H9 (cell line): ENCODE results near the gene SLC47A2. TPM values are rescaled to one million over a fixed set of nuclear protein-coding genes. Genes with fewer than 3 reads are reported as not detected.
A peak's percentile ranks its signal among the peaks of the same experiment; 100 is the strongest.

Experiments used
- DNase-seq: peaks from one replicate; pipeline ENCODE4 v3.0.0-alpha.2; 2017
- H2AFZ ChIP-seq: one replicate; pipeline ENCODE4 v1.6.1; 2013; ENCODE audit warnings: mild to moderate bottlenecking, low read length, control low read depth, moderate library complexity
- H2AK5ac ChIP-seq: 2 replicates; pipeline ENCODE4 v1.6.1; 2013; ENCODE audit warnings: low read length, control low read depth, mixed read lengths; ENCODE audit not compliant: insufficient read length
- H2BK120ac ChIP-seq: one replicate; pipeline ENCODE4 v1.6.1; 2013; ENCODE audit warnings: low read depth, mild to moderate bottlenecking, low read length, control low read depth, inconsistent platforms; ENCODE audit not compliant: poor library complexity, severe bottlenecking
- H2BK12ac ChIP-seq: 2 replicates; pipeline ENCODE4 v1.6.1; 2013; ENCODE audit warnings: low read length, control low read depth, mixed read lengths, low read depth; ENCODE audit not compliant: insufficient read length
- H2BK15ac ChIP-seq: 2 replicates; pipeline ENCODE4 v1.6.1; 2013; ENCODE audit warnings: low read depth, low read length, control low read depth
- H2BK20ac ChIP-seq: one replicate; pipeline ENCODE4 v1.6.1; 2013; ENCODE audit warnings: low read depth, mild to moderate bottlenecking, low read length, control low read depth, inconsistent platforms; ENCODE audit not compliant: poor library complexity, severe bottlenecking
- H2BK5ac ChIP-seq: 2 replicates; pipeline ENCODE4 v1.6.1; 2013; ENCODE audit warnings: low read length, control low read depth, mixed read lengths; ENCODE audit not compliant: insufficient read length
- H3K14ac ChIP-seq: 2 replicates; pipeline ENCODE4 v1.6.1; 2013; ENCODE audit warnings: low read length, control low read depth; ENCODE audit not compliant: insufficient read depth
- H3K18ac ChIP-seq: 2 replicates; pipeline ENCODE4 v1.6.1; 2013; ENCODE audit warnings: low read depth, mild to moderate bottlenecking, mixed read lengths, low read length, control low read depth; ENCODE audit not compliant: insufficient read length
- H3K23ac ChIP-seq: 2 replicates; pipeline ENCODE4 v1.6.1; 2013; ENCODE audit warnings: low read length, control low read depth, mixed read lengths, low read depth; ENCODE audit not compliant: insufficient read length
- H3K23me2 ChIP-seq: 2 replicates; pipeline ENCODE4 v1.6.1; 2013; ENCODE audit warnings: low read depth, mild to moderate bottlenecking, mixed read lengths, low read length, control low read depth; ENCODE audit not compliant: insufficient read length, poor library complexity, severe bottlenecking
- H3K27ac ChIP-seq: 2 replicates; pipeline ENCODE4 v1.5.1; 2013; ENCODE audit warnings: low read length, control low read depth, mixed read lengths, low read depth; ENCODE audit not compliant: insufficient read length
- H3K27me3 ChIP-seq: 2 replicates; pipeline ENCODE4 v1.6.1; 2013; ENCODE audit warnings: low read length, control low read depth, inconsistent platforms; ENCODE audit not compliant: insufficient read depth
- H3K4ac ChIP-seq: 2 replicates; pipeline ENCODE4 v1.6.1; 2013; ENCODE audit warnings: low read depth, mild to moderate bottlenecking, control low read depth, inconsistent platforms, low read length, moderate library complexity
- H3K4me1 ChIP-seq: 2 replicates; pipeline ENCODE4 v1.6.1; 2013; ENCODE audit warnings: low read length, control low read depth, inconsistent platforms; ENCODE audit not compliant: insufficient read depth
- H3K4me2 ChIP-seq: 2 replicates; pipeline ENCODE4 v1.6.1; 2013; ENCODE audit warnings: low read length, control low read depth, mixed read lengths; ENCODE audit not compliant: insufficient read length, insufficient read depth
- H3K56ac ChIP-seq: 2 replicates; pipeline ENCODE4 v1.6.1; 2013; ENCODE audit warnings: low read depth, mild to moderate bottlenecking, mixed read lengths, low read length, control low read depth; ENCODE audit not compliant: insufficient read length
- H3K79me1 ChIP-seq: 2 replicates; pipeline ENCODE4 v1.6.1; 2013; ENCODE audit warnings: low read depth, mild to moderate bottlenecking, moderate library complexity, low read length, control low read depth, inconsistent platforms; ENCODE audit not compliant: insufficient read depth, poor library complexity, severe bottlenecking
- H3K79me2 ChIP-seq: 2 replicates; pipeline ENCODE4 v1.6.1; 2013; ENCODE audit warnings: low read length, control low read depth, inconsistent platforms; ENCODE audit not compliant: insufficient read depth
- H3K9ac ChIP-seq: 2 replicates; pipeline ENCODE4 v1.6.1; 2013; ENCODE audit warnings: low read length, control low read depth, mixed read lengths; ENCODE audit not compliant: insufficient read length; ENCODE audit errors: extremely low read depth
- H3K9me3 ChIP-seq: one replicate; pipeline ENCODE4 v1.6.1; 2013; ENCODE audit warnings: low read depth, low read length, inconsistent platforms; ENCODE audit not compliant: control insufficient read depth
- H3T11ph ChIP-seq: one replicate; pipeline ENCODE4 v1.6.1; 2013; ENCODE audit warnings: mild to moderate bottlenecking, low read length, control low read depth, inconsistent platforms
- H4K20me1 ChIP-seq: one replicate; pipeline ENCODE4 v1.6.1; 2013; ENCODE audit not compliant: control insufficient read depth, insufficient read length, insufficient read depth
- H4K5ac ChIP-seq: 2 replicates; pipeline ENCODE4 v1.6.1; 2013; ENCODE audit warnings: low read depth, mild to moderate bottlenecking, mixed read lengths, low read length, control low read depth; ENCODE audit not compliant: insufficient read length
- H4K8ac ChIP-seq: replicated peaks from 2 replicates; pipeline ENCODE4 v1.6.1; 2013; ENCODE audit warnings: low read length, control low read depth, mixed read lengths, low read depth; ENCODE audit not compliant: insufficient read length
- H4K91ac ChIP-seq: 2 replicates; pipeline ENCODE4 v1.6.1; 2013; ENCODE audit warnings: low read depth, mild to moderate bottlenecking, moderate library complexity, mixed read lengths, low read length, control low read depth; ENCODE audit not compliant: insufficient read length
- H3K27ac Mint-ChIP-seq, 3 experiments: 2 replicates in 2 of 3; 3 replicates in 1 of 3; pipeline ENCODE4 v1.8.0; 2020 to 2021; ENCODE audit warnings: mixed read lengths in 3 of 3, mild to moderate bottlenecking in 1 of 3, moderate library complexity in 1 of 3
- H3K27me3 Mint-ChIP-seq: 2 replicates; pipeline ENCODE4 v1.8.0; 2021; ENCODE audit warnings: low read depth, mild to moderate bottlenecking, moderate library complexity, mixed read lengths
- H3K36me3 Mint-ChIP-seq, 3 experiments: 2 replicates in 2 of 3; 3 replicates in 1 of 3; pipeline ENCODE4 v1.8.0; 2020 to 2021; ENCODE audit warnings: low read depth in 3 of 3, mixed read lengths in 3 of 3; ENCODE audit not compliant: insufficient read depth in 1 of 3
- H3K4me1 Mint-ChIP-seq, 2 experiments: 2 replicates each; pipeline ENCODE4 v1.8.0; 2020; ENCODE audit warnings: mixed read lengths in 2 of 2
- H3K4me3 Mint-ChIP-seq, 2 experiments: 2 replicates in 1 of 2; 3 replicates in 1 of 2; pipeline ENCODE4 v1.8.0; 2020 to 2021; ENCODE audit warnings: mild to moderate bottlenecking in 2 of 2, mixed read lengths in 2 of 2, moderate library complexity in 1 of 2
- H3K9me3 Mint-ChIP-seq, 2 experiments: 2 replicates in 1 of 2; 3 replicates in 1 of 2; pipeline ENCODE4 v1.8.0; 2020; ENCODE audit warnings: mild to moderate bottlenecking in 2 of 2, mixed read lengths in 2 of 2, moderate library complexity in 1 of 2
- WGBS: extraction: QIAGEN DNeasy Blood & Tissue Kit; methylation state at CpG from one replicate; pipeline ENCODE4 v1.1.7; 2013; ENCODE audit warnings: missing lambda C conversion rate, low lambda C conversion rate, mixed read lengths; ENCODE audit not compliant: insufficient read length; ENCODE audit errors: extremely low coverage; 5-methylcytosine and 5-hydroxymethylcytosine counted together
- total RNA-seq: library from RNA; stranded (reverse); gene quantifications from 2 replicates; pipeline ENCODE4 v1.2.1, GENCODE V29; 2021
- TF ChIP-seq, protein P1 (sequence below): fragments of 200-600 bp; sonication (generic); conservative IDR thresholded peaks from 3 replicates; pipeline ENCODE4 v1.8.0; 2021; ENCODE audit warnings: antibody characterized with exemption, mild to moderate bottlenecking

The SLC47A2 gene
- total RNA-seq, 1 experiment from 2014 or later = not detected

DNA sequence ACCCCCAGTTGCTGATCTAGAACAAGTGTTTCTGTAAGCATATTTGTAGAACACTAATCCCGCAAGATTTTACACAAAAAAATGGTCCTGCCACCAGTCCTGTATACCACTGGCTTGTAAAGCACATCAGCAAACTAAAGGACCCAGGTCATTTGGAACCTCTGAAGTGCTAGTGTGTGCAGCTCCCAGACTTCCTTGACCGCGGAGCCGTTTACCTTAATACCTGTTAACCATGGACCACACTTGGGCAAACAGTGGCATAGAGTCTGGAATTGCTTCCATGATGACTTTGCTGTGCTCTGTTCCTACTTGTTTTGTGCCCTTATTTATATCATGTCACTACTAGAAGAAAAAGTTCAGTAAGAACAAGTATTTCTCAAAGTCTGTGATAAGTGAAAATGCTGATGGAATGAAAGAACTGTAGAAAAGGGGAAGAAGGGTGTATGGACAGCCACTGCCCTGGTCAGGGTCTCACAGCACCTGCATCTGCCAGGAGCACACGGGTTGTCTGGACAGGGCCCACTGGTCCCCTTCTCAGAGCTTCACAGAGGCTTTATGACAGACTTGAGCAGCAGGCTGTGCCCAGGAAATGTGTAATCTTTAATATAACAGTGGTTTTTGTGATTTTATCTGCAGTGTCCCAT is 38.5 kb downstream of the SLC47A2 start:
- DNase-seq = peak; percentile 50
- H3K4me1 ChIP-seq = no peaks in the 10 kb centered on the region
- H2BK20ac ChIP-seq = no peak overlapping the region
- no peak overlapping the region for H3K27ac ChIP-seq
- Mint-ChIP-seq H3K27me3 (no peaks in the 10 kb centered on the region), H3K36me3 (peaks cover 80 to 87% (median 83%) of the 10 kb centered on the region in 3 experiments), H3K27ac (no peak overlapping the region), H3K9me3 (peaks cover 40 to 59% of the 10 kb centered on the region in 2 experiments), H3K4me3 (no peak overlapping the region), H3K4me1 (peaks cover 0 to 9% of the 10 kb centered on the region in 2 experiments; a peak in 2 of 4 replicates)
- TF ChIP-seq, protein P1, sequence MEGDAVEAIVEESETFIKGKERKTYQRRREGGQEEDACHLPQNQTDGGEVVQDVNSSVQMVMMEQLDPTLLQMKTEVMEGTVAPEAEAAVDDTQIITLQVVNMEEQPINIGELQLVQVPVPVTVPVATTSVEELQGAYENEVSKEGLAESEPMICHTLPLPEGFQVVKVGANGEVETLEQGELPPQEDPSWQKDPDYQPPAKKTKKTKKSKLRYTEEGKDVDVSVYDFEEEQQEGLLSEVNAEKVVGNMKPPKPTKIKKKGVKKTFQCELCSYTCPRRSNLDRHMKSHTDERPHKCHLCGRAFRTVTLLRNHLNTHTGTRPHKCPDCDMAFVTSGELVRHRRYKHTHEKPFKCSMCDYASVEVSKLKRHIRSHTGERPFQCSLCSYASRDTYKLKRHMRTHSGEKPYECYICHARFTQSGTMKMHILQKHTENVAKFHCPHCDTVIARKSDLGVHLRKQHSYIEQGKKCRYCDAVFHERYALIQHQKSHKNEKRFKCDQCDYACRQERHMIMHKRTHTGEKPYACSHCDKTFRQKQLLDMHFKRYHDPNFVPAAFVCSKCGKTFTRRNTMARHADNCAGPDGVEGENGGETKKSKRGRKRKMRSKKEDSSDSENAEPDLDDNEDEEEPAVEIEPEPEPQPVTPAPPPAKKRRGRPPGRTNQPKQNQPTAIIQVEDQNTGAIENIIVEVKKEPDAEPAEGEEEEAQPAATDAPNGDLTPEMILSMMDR = no peak
- H2BK5ac ChIP-seq = no peak overlapping the region
- H2AFZ ChIP-seq = no peak overlapping the region
- H3K79me2 ChIP-seq = no peaks in the 10 kb centered on the region
- WGBS = no CpG with 5 or more reads among the region's 5 CpGs
- H3K4me2 ChIP-seq = no peak overlapping the region
- no peak overlapping the region for H4K91ac ChIP-seq
- no peak overlapping the region for H2BK120ac ChIP-seq
- H4K20me1 ChIP-seq = no peaks in the 10 kb centered on the region
- no peak overlapping the region for H3K23ac ChIP-seq
- H3K23me2 ChIP-seq = no peaks in the 10 kb centered on the region
- no peak overlapping the region for H3K18ac ChIP-seq
- no peak overlapping the region for H3K4ac ChIP-seq
- H2BK12ac ChIP-seq = no peak overlapping the region
- H4K8ac ChIP-seq = no peak overlapping the region
- H3K9me3 ChIP-seq = peaks cover 46% of the 10 kb centered on the region
- no peak overlapping the region for H3K14ac ChIP-seq
- no peak overlapping the region for H3K56ac ChIP-seq
- no peak overlapping the region for H4K5ac ChIP-seq
- no peak overlapping the region for H3K9ac ChIP-seq
- no peak overlapping the region for H2BK15ac ChIP-seq
- no peak overlapping the region for H3T11ph ChIP-seq
- no peaks in the 10 kb centered on the region for H3K79me1 ChIP-seq
- no peaks in the 10 kb centered on the region for H3K27me3 ChIP-seq
- no peak overlapping the region for H2AK5ac ChIP-seq
